Measurements from ENCODE around the gene PRRX2. TPM values are rescaled to one million over a fixed set of nuclear protein-coding genes. Genes with fewer than 3 reads are reported as not detected.

Gene PRRX2
- total and polyA plus RNA-seq, 9 of the 15 experiments (the other 6 are each of a cell fraction or from before 2014, with no cell fraction given) = 0.21 TPM; not detected in 8

DNA sequence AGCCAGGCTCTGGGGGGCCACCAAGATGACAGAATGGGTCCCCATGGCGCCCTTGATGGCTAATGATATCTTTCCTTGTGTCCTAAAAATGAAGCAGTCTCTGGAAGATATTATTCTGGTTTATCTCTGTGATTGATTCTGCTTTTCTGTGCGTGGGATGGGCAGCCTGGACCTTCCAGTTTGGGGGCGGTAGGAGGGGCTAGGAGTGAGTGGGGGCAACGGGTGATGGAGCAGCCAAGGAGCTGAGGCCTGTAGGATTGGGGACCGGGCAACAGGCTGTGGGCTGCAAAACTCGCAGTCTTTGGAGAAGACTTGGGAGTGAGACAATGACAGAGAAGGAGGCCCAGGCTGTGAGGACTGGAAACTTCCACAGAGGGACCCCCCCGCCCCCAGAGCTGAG is 8.8 kb downstream of the PRRX2 start:
- CTCF ChIA-PET (ENCODE audit: low intra/inter-chr PET ratio) = no interaction called here

More for the DNA sequence above, 8.8 kb downstream of the PRRX2 start:
- FAIRE-seq = no peak
- Histone ChIP-seq H3K36me3 (ENCODE audit: control insufficient read depth, insufficient read depth, low read length) (no peaks in the 10 kb centered on the region; the same call in 2 of the 3 replicates), H3K4me3 (no peak overlapping the region), H2AFZ (ENCODE audit: low read depth, low read length) (no peak overlapping the region), H3K4me1 (replicated peaks in 1 of 2; ENCODE audit: control insufficient read depth in 2 of 2, insufficient read depth in 2 of 2, low read length in 2 of 2) (peaks cover 0 to 35% of the 10 kb centered on the region in 2 experiments; a peak in 2 of 5 replicates), H3K27me3 (ENCODE audit: control insufficient read depth in 2 of 2, insufficient read depth in 2 of 2, low read length in 2 of 2) (peaks cover 43 to 80% of the 10 kb centered on the region in 2 experiments), H3K27ac (ENCODE audit: extremely low read depth, low read depth, low read length) (no peak overlapping the region), H4K20me1 (replicated peaks; ENCODE audit: control insufficient read depth, insufficient read depth, low read length) (peaks cover 37% of the 10 kb centered on the region), H3K4me2 (ENCODE audit: insufficient read depth, low read length) (no peak overlapping the region), H3K9me3 (replicated peaks; ENCODE audit: control insufficient read depth, insufficient read depth, low read depth, low read length) (peaks cover 2% of the 10 kb centered on the region; the same call in 1 of the 2 replicates), H3K9ac (ENCODE audit: insufficient read depth in 1 of 2, low read depth in 2 of 2, low read length in 2 of 2) (no peak overlapping the region), H3K79me2 (ENCODE audit: control insufficient read depth, insufficient read depth, low read length) (no peaks in the 10 kb centered on the region), H3K9me1 (ENCODE audit: control insufficient read depth, insufficient read depth, low read length) (peaks cover 3% of the 10 kb centered on the region)
- WGBS (ENCODE audit: insufficient coverage, low coverage, missing lambda C conversion rate) = 28% methylated on average over 7 of the region's 7 CpGs
- no peak for ATAC-seq
- intact Hi-C loops (cut with micrococcal nuclease) (loop anchor here (10.0 kb wide), 1 partner anchor 979 kb away; no protein-coding TSS in a partner anchor), in situ Hi-C loops (cut with MboI) (loop anchor here (5.0 to 25.0 kb wide), 4 partner anchors 663 to 1459 kb away; partner anchors contain the start of genes COQ4 and TRUB2)
- no TSS peak for BruUV-seq (replicated peaks)
- peak in 1 of 4 experiments; percentile 17 for DNase-seq (ENCODE audit: extremely low read depth in 1 of 4, low spot score in 3 of 4)
- POLR2A ChIA-PET = interaction anchor here (0.6 to 0.9 kb wide), 5 partner anchors 8 to 1007 kb away, joined by 3 to 8 read pairs (median 3); no protein-coding TSS in a partner anchor
- no peak for TF ChIP-seq ZFPM2 (CRISPR knock-in tag; IDR thresholded peaks at IDR 0.05)
- no peak for TF ChIP-seq ZHX1 (conservative IDR thresholded peaks at IDR 0.05; ENCODE audit: low read length)
- TF ChIP-seq, protein P1, sequence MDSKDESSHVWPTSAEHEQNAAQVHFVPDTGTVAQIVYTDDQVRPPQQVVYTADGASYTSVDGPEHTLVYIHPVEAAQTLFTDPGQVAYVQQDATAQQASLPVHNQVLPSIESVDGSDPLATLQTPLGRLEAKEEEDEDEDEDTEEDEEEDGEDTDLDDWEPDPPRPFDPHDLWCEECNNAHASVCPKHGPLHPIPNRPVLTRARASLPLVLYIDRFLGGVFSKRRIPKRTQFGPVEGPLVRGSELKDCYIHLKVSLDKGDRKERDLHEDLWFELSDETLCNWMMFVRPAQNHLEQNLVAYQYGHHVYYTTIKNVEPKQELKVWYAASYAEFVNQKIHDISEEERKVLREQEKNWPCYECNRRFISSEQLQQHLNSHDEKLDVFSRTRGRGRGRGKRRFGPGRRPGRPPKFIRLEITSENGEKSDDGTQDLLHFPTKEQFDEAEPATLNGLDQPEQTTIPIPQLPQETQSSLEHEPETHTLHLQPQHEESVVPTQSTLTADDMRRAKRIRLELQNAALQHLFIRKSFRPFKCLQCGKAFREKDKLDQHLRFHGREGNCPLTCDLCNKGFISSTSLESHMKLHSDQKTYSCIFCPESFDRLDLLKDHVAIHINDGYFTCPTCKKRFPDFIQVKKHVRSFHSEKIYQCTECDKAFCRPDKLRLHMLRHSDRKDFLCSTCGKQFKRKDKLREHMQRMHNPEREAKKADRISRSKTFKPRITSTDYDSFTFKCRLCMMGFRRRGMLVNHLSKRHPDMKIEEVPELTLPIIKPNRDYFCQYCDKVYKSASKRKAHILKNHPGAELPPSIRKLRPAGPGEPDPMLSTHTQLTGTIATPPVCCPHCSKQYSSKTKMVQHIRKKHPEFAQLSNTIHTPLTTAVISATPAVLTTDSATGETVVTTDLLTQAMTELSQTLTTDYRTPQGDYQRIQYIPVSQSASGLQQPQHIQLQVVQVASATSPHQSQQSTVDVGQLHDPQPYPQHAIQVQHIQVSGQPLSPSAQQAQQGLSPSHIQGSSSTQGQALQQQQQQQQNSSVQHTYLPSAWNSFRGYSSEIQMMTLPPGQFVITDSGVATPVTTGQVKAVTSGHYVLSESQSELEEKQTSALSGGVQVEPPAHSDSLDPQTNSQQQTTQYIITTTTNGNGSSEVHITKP (IDR thresholded peaks at IDR 0.05; ENCODE audit: partially characterized antibody) = no peak
- TF ChIP-seq EGR1 (conservative IDR thresholded peaks at IDR 0.05) = 0 out of 2 replicates have a peak, but pooled peaks have one; percentile 8
- TF ChIP-seq ZNF644 (tag; IDR thresholded peaks at IDR 0.05; ENCODE audit: low read depth) = no peak
- no peak for TF ChIP-seq RAD21 (CRISPR knock-in tag; conservative IDR thresholded peaks at IDR 0.05 in 1 of 2, IDR thresholded peaks at IDR 0.05 in 1 of 2)

All from K562 (cell line).